Measurements from ENCODE around the gene EDEM3. TPM values are rescaled to one million over a fixed set of nuclear protein-coding genes. Genes with fewer than 3 reads are reported as not detected.
A peak's percentile ranks its signal among the peaks of the same experiment; 100 is the strongest.

EDEM3 gene
- polyA plus RNA-seq, 3 donors: 15.5 to 21.9 (median 18.0) TPM

GRCh38 chr1:184804220-184804619 is 49.6 kb upstream of the EDEM3 start:
- Mint-ChIP-seq H3K27ac (no peak overlapping the region), H3K9me3 (no peaks in the 10 kb centered on the region), H3K4me1 (peaks cover 19% of the 10 kb centered on the region), H3K36me3 (peaks cover 47 to 61% of the 10 kb centered on the region in 2 donors), H3K4me3 (no peak overlapping the region), H3K27me3 (ENCODE audit: low read depth in 3 of 3) (no peaks in the 10 kb centered on the region)
- WGBS (ENCODE audit: insufficient coverage): no CpG with 5 or more reads among the region's 3 CpGs
- Histone ChIP-seq H3K79me2 (ENCODE audit: insufficient read depth, low read length) (no peaks in the 10 kb centered on the region), H2AFZ (ENCODE audit: insufficient read depth, low read depth, low read length, poor library complexity, severe bottlenecking) (no peak overlapping the region), H3K4me1 (ENCODE audit: control insufficient read depth in 1 of 2, insufficient read depth in 2 of 2, low read length in 2 of 2) (peaks cover 19% of the 10 kb centered on the region in 2 donors), H4K20me1 (ENCODE audit: insufficient read depth, low read length) (no peaks in the 10 kb centered on the region), H3K4me2 (replicated peaks; ENCODE audit: extremely low read depth, low read length, poor library complexity, severe bottlenecking) (no peak overlapping the region), H3K4me3 (replicated peaks in 1 of 3; ENCODE audit: low read depth in 2 of 3, low read length in 3 of 3) (no peak overlapping the region), H3K27ac (ENCODE audit: low read depth in 1 of 2, low read length in 2 of 2) (no peak overlapping the region), H3K9me3 (replicated peaks in 1 of 2; ENCODE audit: control insufficient read depth in 1 of 2, insufficient read depth in 1 of 2, low read length in 2 of 2) (no peaks in the 10 kb centered on the region), H3K27me3 (ENCODE audit: control insufficient read depth in 2 of 2, insufficient read depth in 2 of 2, low read length in 2 of 2) (no peaks in the 10 kb centered on the region), H3K9ac (ENCODE audit: insufficient read depth, low read length, poor library complexity, severe bottlenecking) (no peak overlapping the region), H3K36me3 (replicated peaks in 1 of 2; ENCODE audit: control insufficient read depth in 1 of 2, insufficient read depth in 2 of 2, low read length in 2 of 2) (peaks cover 34 to 66% of the 10 kb centered on the region in 2 donors)
- TF ChIP-seq, protein P1, sequence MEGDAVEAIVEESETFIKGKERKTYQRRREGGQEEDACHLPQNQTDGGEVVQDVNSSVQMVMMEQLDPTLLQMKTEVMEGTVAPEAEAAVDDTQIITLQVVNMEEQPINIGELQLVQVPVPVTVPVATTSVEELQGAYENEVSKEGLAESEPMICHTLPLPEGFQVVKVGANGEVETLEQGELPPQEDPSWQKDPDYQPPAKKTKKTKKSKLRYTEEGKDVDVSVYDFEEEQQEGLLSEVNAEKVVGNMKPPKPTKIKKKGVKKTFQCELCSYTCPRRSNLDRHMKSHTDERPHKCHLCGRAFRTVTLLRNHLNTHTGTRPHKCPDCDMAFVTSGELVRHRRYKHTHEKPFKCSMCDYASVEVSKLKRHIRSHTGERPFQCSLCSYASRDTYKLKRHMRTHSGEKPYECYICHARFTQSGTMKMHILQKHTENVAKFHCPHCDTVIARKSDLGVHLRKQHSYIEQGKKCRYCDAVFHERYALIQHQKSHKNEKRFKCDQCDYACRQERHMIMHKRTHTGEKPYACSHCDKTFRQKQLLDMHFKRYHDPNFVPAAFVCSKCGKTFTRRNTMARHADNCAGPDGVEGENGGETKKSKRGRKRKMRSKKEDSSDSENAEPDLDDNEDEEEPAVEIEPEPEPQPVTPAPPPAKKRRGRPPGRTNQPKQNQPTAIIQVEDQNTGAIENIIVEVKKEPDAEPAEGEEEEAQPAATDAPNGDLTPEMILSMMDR (IDR thresholded peaks at IDR 0.05): no peak
- intact Hi-C loops (cut with micrococcal nuclease): loop anchor here in 1 of 2 donors (2.0 kb wide), 1 partner anchor 179 kb away; no protein-coding TSS in a partner anchor
- DNase-seq: no peak

DNA sequence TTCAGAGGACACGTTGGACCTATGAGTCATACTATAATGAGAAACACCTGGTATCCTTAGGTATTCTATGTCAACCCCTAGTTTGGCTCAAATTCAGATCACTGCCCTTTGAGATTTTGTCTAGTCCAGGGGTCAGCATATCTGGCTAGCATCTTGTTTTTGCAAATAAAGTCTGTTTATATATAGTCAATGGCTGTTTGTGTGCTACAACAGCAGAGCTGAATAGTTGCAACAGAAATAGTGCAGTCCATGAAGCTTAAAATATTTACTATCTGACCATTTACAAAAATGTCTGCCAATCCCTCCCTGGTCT is 48.5 kb upstream of the EDEM3 start:
- intact Hi-C loops (cut with micrococcal nuclease): no loop called here
- no peak overlapping the region for H3K4me3 Mint-ChIP-seq
- H3K27me3 Mint-ChIP-seq (ENCODE audit: low read depth in 3 of 3): no peaks in the 10 kb centered on the region
- no CpG with 5 or more reads among the region's 1 CpG for WGBS (ENCODE audit: insufficient coverage)
- Histone ChIP-seq H4K20me1 (ENCODE audit: insufficient read depth, low read length) (no peaks in the 10 kb centered on the region), H3K4me2 (replicated peaks; ENCODE audit: extremely low read depth, low read length, poor library complexity, severe bottlenecking) (no peak overlapping the region), H3K4me3 (replicated peaks in 1 of 3; ENCODE audit: low read depth in 2 of 3, low read length in 3 of 3) (no peak overlapping the region), H3K36me3 (replicated peaks in 1 of 2; ENCODE audit: control insufficient read depth in 1 of 2, insufficient read depth in 2 of 2, low read length in 2 of 2) (peaks cover 33 to 60% of the 10 kb centered on the region in 2 donors), H3K9ac (ENCODE audit: insufficient read depth, low read length, poor library complexity, severe bottlenecking) (no peak overlapping the region), H3K79me2 (ENCODE audit: insufficient read depth, low read length) (no peaks in the 10 kb centered on the region), H3K27ac (ENCODE audit: low read depth in 1 of 2, low read length in 2 of 2) (no peak overlapping the region), H3K9me3 (replicated peaks in 1 of 2; ENCODE audit: control insufficient read depth in 1 of 2, insufficient read depth in 1 of 2, low read length in 2 of 2) (no peaks in the 10 kb centered on the region), H3K4me1 (ENCODE audit: control insufficient read depth in 1 of 2, insufficient read depth in 2 of 2, low read length in 2 of 2) (peaks cover 19% of the 10 kb centered on the region in 2 donors), H2AFZ (ENCODE audit: insufficient read depth, low read depth, low read length, poor library complexity, severe bottlenecking) (no peak overlapping the region), H3K27me3 (ENCODE audit: control insufficient read depth in 2 of 2, insufficient read depth in 2 of 2, low read length in 2 of 2) (no peaks in the 10 kb centered on the region)
- no peaks in the 10 kb centered on the region for H3K9me3 Mint-ChIP-seq
- H3K4me1 Mint-ChIP-seq: peaks cover 19% of the 10 kb centered on the region
- no peak for DNase-seq
- H3K36me3 Mint-ChIP-seq: peaks cover 40 to 57% of the 10 kb centered on the region in 2 donors
- H3K27ac Mint-ChIP-seq: peak overlapping the region in 1 of 7 donors; percentile 6
- TF ChIP-seq, protein P1 (IDR thresholded peaks at IDR 0.05): no peak
